ENCODE data around the gene NTF3. TPM values are rescaled to one million over a fixed set of nuclear protein-coding genes. Genes with fewer than 3 reads are reported as not detected.

NTF3 gene
- total and polyA plus RNA-seq, 2 donors (not counting 1 experiment from before 2014, with no cell fraction given) = 5.9 to 12.5 TPM

- Histone ChIP-seq H3K27me3 (ENCODE audit: control insufficient read depth, insufficient read depth, low read length) (no peaks in the 10 kb centered on the region), H4K20me1 (ENCODE audit: control insufficient read depth, extremely low read depth, insufficient read depth, low read length) (no peaks in the 10 kb centered on the region), H3K9ac (ENCODE audit: insufficient read depth, low read length) (no peak overlapping the region), H3K27ac (ENCODE audit: insufficient read depth, low read length) (no peak overlapping the region), H3K36me3 (ENCODE audit: control insufficient read depth, insufficient read depth, low read length) (no peaks in the 10 kb centered on the region), H3K9me3 (ENCODE audit: control insufficient read depth, insufficient read depth, low read depth, low read length) (no peaks in the 10 kb centered on the region), H3K4me3 (replicated peaks in 1 of 4; ENCODE audit: control extremely low read depth in 1 of 4, insufficient read depth in 1 of 4, low read depth in 3 of 4, low read length in 4 of 4) (no peak overlapping the region), H3K4me2 (ENCODE audit: extremely low read depth, insufficient read depth, low read length) (no peak overlapping the region), H3K4me1 (ENCODE audit: control insufficient read depth, extremely low read depth, insufficient read depth, low read length) (peaks cover 8% of the 10 kb centered on the region), H2AFZ (ENCODE audit: low read length) (no peak overlapping the region), H3K79me2 (ENCODE audit: control insufficient read depth, insufficient read depth, low read length) (peaks cover 5% of the 10 kb centered on the region)
- no peak for DNase-seq (ENCODE audit: low read depth in 2 of 2)
- no peak for TF ChIP-seq EZH2 (IDR thresholded peaks at IDR 0.05; ENCODE audit: low read length, missing control alignments)
- TF ChIP-seq CTCF (conservative IDR thresholded peaks at IDR 0.05 in 1 of 2, IDR thresholded peaks at IDR 0.05 in 1 of 2; ENCODE audit: low read depth in 1 of 2, low read length in 2 of 2) = no peak
Observed at GRCh38 chr12:5458229-5459050, 26.5 kb downstream of the NTF3 start.

GRCh38 chr12:5459051-5459782, 27.3 kb downstream of the NTF3 start:
- Histone ChIP-seq H3K27ac (ENCODE audit: insufficient read depth, low read length) (no peak overlapping the region), H3K36me3 (ENCODE audit: control insufficient read depth, insufficient read depth, low read length) (no peaks in the 10 kb centered on the region), H3K9me3 (ENCODE audit: control insufficient read depth, insufficient read depth, low read depth, low read length) (no peaks in the 10 kb centered on the region), H3K4me1 (ENCODE audit: control insufficient read depth, extremely low read depth, insufficient read depth, low read length) (peaks cover 8% of the 10 kb centered on the region), H4K20me1 (ENCODE audit: control insufficient read depth, extremely low read depth, insufficient read depth, low read length) (no peaks in the 10 kb centered on the region), H3K79me2 (ENCODE audit: control insufficient read depth, insufficient read depth, low read length) (peaks cover 4% of the 10 kb centered on the region), H2AFZ (ENCODE audit: low read length) (no peak overlapping the region), H3K4me2 (ENCODE audit: extremely low read depth, insufficient read depth, low read length) (no peak overlapping the region), H3K9ac (ENCODE audit: insufficient read depth, low read length) (no peak overlapping the region), H3K27me3 (ENCODE audit: control insufficient read depth, insufficient read depth, low read length) (no peaks in the 10 kb centered on the region), H3K4me3 (replicated peaks in 1 of 4; ENCODE audit: control extremely low read depth in 1 of 4, insufficient read depth in 1 of 4, low read depth in 3 of 4, low read length in 4 of 4) (no peak overlapping the region)
- no peak for TF ChIP-seq EZH2 (IDR thresholded peaks at IDR 0.05; ENCODE audit: low read length, missing control alignments)
- TF ChIP-seq CTCF (conservative IDR thresholded peaks at IDR 0.05 in 1 of 2, IDR thresholded peaks at IDR 0.05 in 1 of 2; ENCODE audit: low read depth in 1 of 2, low read length in 2 of 2) = no peak
- no peak for DNase-seq (ENCODE audit: low read depth in 2 of 2)

DNA sequence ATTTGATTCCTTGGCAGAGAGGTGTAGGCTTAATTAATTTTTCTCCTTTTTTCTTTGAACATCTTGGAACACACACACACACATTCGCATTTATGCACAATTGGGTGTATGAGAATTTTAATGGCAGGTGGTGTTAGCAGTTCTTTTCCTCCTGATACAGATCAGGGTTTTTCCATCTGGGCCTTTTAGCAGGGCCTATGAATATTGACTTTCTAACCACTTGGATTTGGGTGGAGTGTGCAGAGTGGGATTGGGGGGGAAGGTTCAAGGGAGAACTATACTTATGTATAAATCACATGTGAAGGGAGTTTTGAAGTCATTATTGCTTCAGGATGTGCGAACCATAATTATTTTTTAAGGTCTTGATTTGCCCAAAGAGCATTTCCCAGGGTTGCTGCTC, 28.9 kb downstream of the NTF3 start:
- Histone ChIP-seq H4K20me1 (ENCODE audit: control insufficient read depth, extremely low read depth, insufficient read depth, low read length) (no peaks in the 10 kb centered on the region), H3K4me2 (ENCODE audit: extremely low read depth, insufficient read depth, low read length) (no peak overlapping the region), H3K9ac (ENCODE audit: insufficient read depth, low read length) (no peak overlapping the region), H3K4me3 (replicated peaks in 1 of 4; ENCODE audit: control extremely low read depth in 1 of 4, insufficient read depth in 1 of 4, low read depth in 3 of 4, low read length in 4 of 4) (no peak overlapping the region), H3K36me3 (ENCODE audit: control insufficient read depth, insufficient read depth, low read length) (no peaks in the 10 kb centered on the region), H2AFZ (ENCODE audit: low read length) (no peak overlapping the region), H3K27ac (ENCODE audit: insufficient read depth, low read length) (no peak overlapping the region), H3K79me2 (ENCODE audit: control insufficient read depth, insufficient read depth, low read length) (no peaks in the 10 kb centered on the region), H3K4me1 (ENCODE audit: control insufficient read depth, extremely low read depth, insufficient read depth, low read length) (peaks cover 8% of the 10 kb centered on the region), H3K9me3 (ENCODE audit: control insufficient read depth, insufficient read depth, low read depth, low read length) (no peaks in the 10 kb centered on the region), H3K27me3 (ENCODE audit: control insufficient read depth, insufficient read depth, low read length) (no peaks in the 10 kb centered on the region)
- DNase-seq (ENCODE audit: low read depth in 2 of 2) = no peak
- no peak for TF ChIP-seq EZH2 (IDR thresholded peaks at IDR 0.05; ENCODE audit: low read length, missing control alignments)
- no peak for TF ChIP-seq CTCF (conservative IDR thresholded peaks at IDR 0.05 in 1 of 2, IDR thresholded peaks at IDR 0.05 in 1 of 2; ENCODE audit: low read depth in 1 of 2, low read length in 2 of 2)
